ENCODE measurements around the gene CFAP90.
A peak's percentile ranks its signal among the peaks of the same experiment; 100 is the strongest.

GRCh38 chr5:7856855-7857254 is 5.9 kb upstream of the CFAP90 start:
- TF ChIP-seq CTCF (conservative IDR thresholded peaks at IDR 0.05) (peak; percentile 68), EZH2 (IDR thresholded peaks at IDR 0.05; ENCODE audit: low read depth) (no peak)
